Motor neuron (in vitro differentiated cells): ENCODE data around the gene CREM. TPM values are rescaled to one million over a fixed set of nuclear protein-coding genes. Genes with fewer than 3 reads are reported as not detected.

Experiments used
- ATAC-seq, 8 experiments: fragments of 200-7000 bp; cut with Tn5 transposase; replicated peaks in 6 of 8; 2 replicates each; pipeline ENCODE4 v1.8.0; 2021; ENCODE audit warnings: mild to moderate bottlenecking in 8 of 8, moderate library complexity in 8 of 8
- H3K27ac ChIP-seq, 2 donors: fragments of 250-450 bp; sonication (Bioruptor Pico); 2 replicates each; pipeline ENCODE4 v1.9.0; 2021; ENCODE audit warnings: antibody characterized with exemption in 2 of 2, mild to moderate bottlenecking in 2 of 2, moderate library complexity in 1 of 2
- H3K4me1 ChIP-seq, 2 donors: fragments of 250-450 bp; sonication (Bioruptor Pico); replicated peaks in 1 of 2; 2 replicates each; pipeline ENCODE4 v1.6.1; 2021; ENCODE audit warnings: antibody characterized with exemption in 2 of 2, mild to moderate bottlenecking in 2 of 2, moderate library complexity in 1 of 2
- H3K4me3 ChIP-seq, 5 donors: fragments of 250-450 bp; sonication (Bioruptor Pico); 2 replicates each; pipeline ENCODE4 v1.9.0; 2021; ENCODE audit warnings: antibody characterized with exemption in 5 of 5, mild to moderate bottlenecking in 5 of 5, moderate library complexity in 4 of 5
- WGBS, 10 experiments: fragments of 450-650 bp; shearing (Covaris generic); methylation state at CpG; one replicate each; pipeline ENCODE4 v1.0.0; 2022; 5-methylcytosine and 5-hydroxymethylcytosine counted together
- in situ Hi-C, 9 experiments: fragments of 400-800 bp; cut with MboI; loops; one replicate each; pipeline ENCODE4 v1.15.0; 2021; ENCODE audit warnings: low sequenced_read_pairs in 9 of 9, low pct_unique_long_range_greater_than_20kb in 2 of 9; ENCODE audit not compliant: unreplicated experiment in 9 of 9
- total RNA-seq, 8 experiments: library from RNA; unstranded; fragments of 300-600 nt; gene quantifications; 2 replicates each; pipeline versions ENCODE4 v1.2.3 to v1.2.4, GENCODE V29; 2022

Gene CREM
- total RNA-seq, 8 experiments from 2014 or later, result 19.1 to 123 (median 26.4) TPM

DNA sequence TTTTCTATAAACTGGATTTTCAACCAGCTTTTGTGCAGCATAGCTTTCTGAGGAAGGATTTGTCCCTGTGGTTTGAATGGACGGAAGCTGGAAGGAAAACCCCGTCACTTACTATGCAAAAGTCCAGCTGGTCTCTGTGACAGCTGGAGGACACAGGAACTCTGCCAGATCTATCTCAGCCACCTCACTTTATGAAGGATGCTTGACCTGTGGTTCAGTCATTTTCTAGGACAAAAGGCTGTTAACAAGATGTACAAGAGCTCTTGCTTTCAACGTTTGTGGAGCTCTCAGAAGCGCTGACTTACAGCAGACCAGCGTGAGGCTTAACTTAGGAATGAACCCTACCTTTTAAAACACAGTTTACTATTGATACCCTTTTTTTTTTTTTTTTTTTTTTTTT is 90.8 kb downstream of the CREM start:
- no peak overlapping the region for H3K4me3 ChIP-seq
- H3K27ac ChIP-seq, result no peak overlapping the region
- H3K4me1 ChIP-seq, result peaks cover 0 to 9% of the 10 kb centered on the region in 2 donors
- ATAC-seq, result no peak
- WGBS, 10 experiments, result 40 to 100% (median 73%) methylated on average over 1 to 5 of the region's 5 CpGs
- in situ Hi-C loops, result loop anchor here in 3 of 9 experiments (10.0 to 25.0 kb wide), 2 partner anchors 93 to 105 kb away; partner anchors contain the start of gene CREM (in 1 of the 3)

DNA sequence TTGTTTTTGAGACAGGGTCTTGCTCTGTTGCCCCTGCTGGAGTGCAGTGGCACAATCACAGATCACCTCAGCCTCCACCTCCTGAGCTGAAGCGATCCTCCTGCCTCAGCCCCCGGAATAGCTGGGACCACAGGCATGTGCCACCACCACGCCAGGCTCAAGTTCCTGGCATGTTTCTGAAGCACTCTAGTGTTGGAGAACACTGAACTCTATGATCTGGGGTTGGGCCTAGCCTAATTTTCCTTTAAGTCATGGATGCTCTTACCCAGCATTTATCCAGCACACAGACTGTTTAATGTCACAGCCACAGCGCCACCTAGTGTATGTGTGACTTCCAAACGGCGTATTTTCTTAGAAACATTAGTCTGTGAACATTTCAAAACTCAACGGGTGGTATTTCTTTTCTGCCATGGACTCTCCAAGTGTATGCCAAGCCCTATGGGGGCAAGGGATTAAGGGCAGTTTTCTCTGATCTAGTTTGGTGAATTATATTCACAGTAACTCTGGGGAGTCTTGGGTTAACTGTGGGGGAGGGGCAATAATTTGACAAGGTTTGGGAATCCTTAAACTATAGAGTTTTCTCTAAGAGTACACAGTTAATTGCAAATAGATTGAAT is 91.8 kb downstream of the CREM start:
- WGBS, 10 experiments, result 0 to 75% (median 31%) methylated on average over 1 to 6 of the region's 7 CpGs; no CpG with 5 or more reads in 4 of the 10 experiments
- Histone ChIP-seq H3K4me3 (no peak overlapping the region), H3K4me1 (peaks cover 0 to 9% of the 10 kb centered on the region in 2 donors), H3K27ac (no peak overlapping the region)
- in situ Hi-C loops, result loop anchor here in 3 of 9 experiments (10.0 to 25.0 kb wide), 2 partner anchors 94 to 106 kb away; partner anchors contain the start of gene CREM (in 1 of the 3)
- peak; percentile 41 to 85 (median 64) for ATAC-seq

DNA sequence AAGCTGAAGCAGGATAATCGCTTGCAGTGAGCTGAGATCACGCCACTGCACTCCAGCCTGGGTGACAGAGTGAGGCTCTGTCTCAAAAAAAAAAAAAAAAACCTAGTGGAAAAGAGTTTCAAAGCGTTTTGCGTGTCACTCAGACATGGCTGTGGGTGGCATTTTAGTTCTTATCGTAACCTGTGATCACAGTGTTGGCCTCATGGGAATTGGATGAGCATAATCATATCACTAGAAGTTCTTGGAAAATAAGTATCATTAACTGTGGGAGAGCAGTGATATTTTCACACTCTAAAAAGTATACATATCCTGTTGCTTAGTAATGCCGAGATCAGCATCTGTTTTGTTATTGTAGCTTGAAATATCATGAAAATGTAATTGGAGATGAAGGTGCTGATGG is 92.6 kb downstream of the CREM start:
- Histone ChIP-seq H3K27ac (no peak overlapping the region), H3K4me3 (no peak overlapping the region), H3K4me1 (peaks cover 0 to 9% of the 10 kb centered on the region in 2 donors)
- 19 to 96% (median 85%) methylated on average over 1 to 6 of the region's 6 CpGs; no CpG with 5 or more reads in 1 of the 10 experiments for WGBS, 10 experiments
- in situ Hi-C loops, result loop anchor here in 3 of 9 experiments (10.0 to 25.0 kb wide), 2 partner anchors 94 to 107 kb away; partner anchors contain the start of gene CREM (in 1 of the 3)
- no peak for ATAC-seq

DNA sequence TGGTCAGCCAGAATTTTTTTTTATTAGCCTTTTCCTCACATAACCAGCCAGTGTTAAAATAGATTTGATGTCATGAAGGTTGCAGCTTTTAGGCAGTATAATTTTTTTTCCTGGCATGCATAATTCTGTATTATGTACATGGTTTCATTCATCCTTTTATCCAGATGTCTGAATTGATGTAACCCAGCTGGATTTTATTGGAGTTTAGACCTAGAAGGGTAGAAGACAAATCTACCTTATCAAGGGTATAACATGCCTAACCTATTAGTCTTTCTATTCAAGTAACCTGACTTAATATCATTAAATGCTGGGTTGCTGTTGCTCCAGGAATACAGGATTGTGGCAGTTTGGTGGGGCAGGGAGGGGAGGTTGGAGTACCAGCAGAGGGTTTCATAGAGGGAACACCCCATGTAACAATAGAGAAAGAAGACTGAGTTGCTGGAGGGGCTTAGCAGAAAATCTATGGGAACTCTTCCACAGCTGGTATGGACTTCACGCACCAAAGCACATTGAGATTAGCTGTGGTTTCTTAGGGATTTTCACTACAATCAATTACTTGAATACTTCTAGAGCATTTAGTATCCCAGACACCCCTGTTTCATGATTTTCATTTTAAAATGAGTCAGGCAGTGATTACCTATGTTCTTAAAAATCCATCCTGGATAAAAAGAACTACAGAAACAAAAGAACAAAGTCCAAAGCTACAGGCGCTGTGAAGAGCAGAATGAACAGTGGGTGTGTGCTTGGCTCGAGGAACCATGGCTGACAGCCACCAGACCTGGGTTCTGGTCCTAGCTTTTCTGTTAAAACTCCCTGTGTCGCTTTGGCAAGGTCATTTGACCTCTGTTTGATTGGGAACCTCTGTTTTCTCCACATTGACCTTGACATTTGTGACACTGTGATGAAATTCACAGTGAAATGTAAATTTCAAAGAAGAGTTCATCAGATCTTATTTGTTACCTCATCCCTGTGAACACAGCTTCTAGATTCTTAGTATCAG is 93.5 kb downstream of the CREM start:
- ATAC-seq, result peak in 2 of 8 experiments; percentile 14 to 51
- 43 to 100% (median 71%) methylated on average over 1 to 4 of the region's 4 CpGs; no CpG with 5 or more reads in 1 of the 10 experiments for WGBS, 10 experiments
- H3K27ac ChIP-seq, result no peak overlapping the region
- no peak overlapping the region for H3K4me3 ChIP-seq
- in situ Hi-C loops, result loop anchor here in 3 of 9 experiments (10.0 to 25.0 kb wide), 2 partner anchors 95 to 108 kb away; partner anchors contain the start of gene CREM (in 1 of the 3)
- peaks cover 0 to 9% of the 10 kb centered on the region in 2 donors for H3K4me1 ChIP-seq

DNA sequence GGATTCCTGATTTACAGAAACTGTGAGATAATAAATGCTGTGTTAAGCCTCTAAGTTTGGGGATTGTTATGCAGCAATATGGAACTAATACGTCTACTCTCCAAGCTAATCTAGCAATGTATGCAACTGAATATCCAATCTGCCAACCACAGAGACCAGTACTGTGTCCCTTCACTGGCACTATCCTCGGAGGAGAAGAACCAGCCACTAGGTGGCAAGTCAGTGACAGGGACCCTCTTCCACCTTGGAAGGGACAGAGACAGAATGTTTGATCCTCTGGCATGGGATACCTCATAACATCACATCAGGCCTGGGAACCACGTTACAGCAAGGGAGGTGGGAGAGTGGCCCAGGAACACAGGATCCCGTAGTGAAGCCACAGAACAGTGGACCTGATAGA is 96.4 kb downstream of the CREM start:
- WGBS, 10 experiments, result 50 to 100% (median 82%) methylated on average over 1 to 4 of the region's 4 CpGs; no CpG with 5 or more reads in 4 of the 10 experiments
- in situ Hi-C loops, result loop anchor here in 2 of 9 experiments (25.0 kb wide), 1 partner anchor 111 kb away; no protein-coding TSS in a partner anchor
- Histone ChIP-seq H3K27ac (no peak overlapping the region), H3K4me1 (peaks cover 0 to 9% of the 10 kb centered on the region in 2 donors), H3K4me3 (no peak overlapping the region)
- no peak for ATAC-seq

DNA sequence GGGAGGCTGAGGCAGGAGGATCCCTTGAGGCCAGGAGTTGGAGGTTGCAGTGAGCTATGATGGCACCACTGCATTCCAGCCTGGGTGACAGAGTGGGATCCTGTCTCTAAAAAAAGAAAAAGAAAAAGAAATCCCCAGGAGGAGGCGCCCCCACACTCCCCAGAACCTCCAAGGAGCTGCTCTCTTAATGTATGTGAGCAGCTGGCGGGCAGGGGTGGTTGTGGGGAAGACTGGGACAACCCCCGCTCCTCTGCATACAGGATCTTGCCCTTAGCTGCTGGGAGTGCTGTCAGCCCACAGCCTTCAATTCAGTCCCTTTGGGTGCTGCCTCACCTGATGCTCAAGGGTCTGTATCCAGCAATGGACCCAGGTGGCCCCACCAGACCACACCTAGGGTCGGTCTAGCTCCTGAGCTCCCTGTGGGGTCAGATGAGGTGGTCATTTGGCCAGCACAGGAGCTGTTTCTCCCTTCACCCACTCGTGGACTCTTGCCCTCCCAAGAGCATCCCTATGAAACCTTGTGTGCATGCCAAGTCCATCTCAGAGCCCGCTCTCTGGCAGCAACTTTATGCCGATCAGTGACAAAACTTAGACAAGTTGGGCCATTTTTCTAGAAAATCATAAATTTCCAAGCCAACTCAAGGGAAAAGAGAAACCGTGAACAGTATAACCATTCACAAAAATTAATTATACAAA is 97.5 kb downstream of the CREM start:
- ATAC-seq, result no peak
- Histone ChIP-seq H3K4me1 (peaks cover 0 to 9% of the 10 kb centered on the region in 2 donors), H3K27ac (no peak overlapping the region), H3K4me3 (no peak overlapping the region)
- in situ Hi-C loops, result loop anchor here in 2 of 9 experiments (25.0 kb wide), 1 partner anchor 112 kb away; no protein-coding TSS in a partner anchor
- 36 to 100% (median 95%) methylated on average over 1 to 4 of the region's 8 CpGs for WGBS, 10 experiments

DNA sequence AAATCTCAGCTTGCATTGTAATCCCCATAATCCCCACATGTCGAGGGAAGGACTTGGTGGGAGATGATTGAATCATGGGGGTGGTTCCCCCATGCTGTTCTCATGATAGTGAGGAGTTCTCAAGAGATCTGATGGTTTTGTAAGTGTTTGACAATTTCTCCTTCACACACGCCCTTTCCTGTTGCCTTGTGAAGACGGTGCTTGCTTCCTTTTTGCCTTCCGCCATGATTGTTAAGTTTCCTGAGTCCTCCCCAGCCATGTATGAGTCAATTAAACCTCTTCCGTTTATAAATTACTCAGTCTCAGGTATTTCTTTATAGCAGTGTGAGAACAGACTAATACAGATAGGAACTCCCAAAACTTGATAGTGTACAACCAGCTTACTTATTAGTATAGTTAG is 98.6 kb downstream of the CREM start:
- Histone ChIP-seq H3K4me1 (peaks cover 0 to 7% of the 10 kb centered on the region in 2 donors), H3K27ac (no peak overlapping the region), H3K4me3 (no peak overlapping the region)
- in situ Hi-C loops, result loop anchor here in 1 of 9 experiments (25.0 kb wide), 1 partner anchor 337 kb away; no protein-coding TSS in a partner anchor
- ATAC-seq, result no peak
- WGBS, 10 experiments, result 45 to 96% (median 82%) methylated on average over 2 to 5 of the region's 5 CpGs; no CpG with 5 or more reads in 1 of the 10 experiments

DNA sequence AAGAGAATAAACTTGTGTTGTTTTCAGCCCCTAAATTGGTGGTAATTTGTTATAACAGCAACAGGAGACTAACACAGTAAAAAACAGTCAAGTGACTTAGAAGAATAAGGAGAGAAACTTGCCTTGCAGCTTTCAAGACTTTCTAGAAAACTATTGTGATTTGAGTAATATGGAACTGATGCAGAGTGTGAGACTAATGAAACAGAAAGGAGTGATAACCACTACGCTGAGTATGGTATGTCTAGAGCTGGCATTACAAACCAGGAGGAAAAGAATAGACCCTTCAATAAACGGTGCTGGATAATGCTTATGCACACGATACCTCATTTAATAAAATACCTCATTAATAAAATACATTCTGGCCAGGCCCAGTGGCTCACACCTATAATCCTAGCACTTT is 99.9 kb downstream of the CREM start:
- H3K4me1 ChIP-seq, result no peaks in the 10 kb centered on the region
- no peak overlapping the region for H3K27ac ChIP-seq
- in situ Hi-C loops, result loop anchor here in 1 of 9 experiments (25.0 kb wide), 1 partner anchor 336 kb away; no protein-coding TSS in a partner anchor
- no peak overlapping the region for H3K4me3 ChIP-seq
- 77 to 100% (median 90%) methylated on average over 2 to 3 of the region's 3 CpGs; no CpG with 5 or more reads in 3 of the 10 experiments for WGBS, 10 experiments
- no peak for ATAC-seq

DNA sequence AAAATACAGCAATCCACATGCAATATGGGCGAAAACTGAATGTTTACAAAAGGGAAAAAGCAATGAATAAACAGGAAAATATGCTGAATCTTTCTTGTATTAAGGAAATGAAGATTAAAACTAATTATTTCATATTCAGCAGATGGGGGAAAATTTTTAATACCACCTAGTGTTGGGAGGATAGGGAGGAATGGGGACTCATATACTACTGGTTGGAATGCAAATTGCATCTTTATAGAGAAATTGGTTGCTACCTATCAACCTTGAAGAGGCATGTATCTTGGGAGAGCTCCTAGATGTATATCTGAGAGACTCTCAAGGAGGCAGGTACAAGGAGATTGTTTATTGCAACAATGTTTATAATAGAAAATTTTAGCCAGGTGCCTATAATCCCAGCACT is 101.4 kb downstream of the CREM start:
- no peak for ATAC-seq
- Histone ChIP-seq H3K27ac (no peak overlapping the region), H3K4me1 (no peaks in the 10 kb centered on the region), H3K4me3 (no peak overlapping the region)
- in situ Hi-C loops, result loop anchor here in 1 of 9 experiments (25.0 kb wide), 1 partner anchor 334 kb away; no protein-coding TSS in a partner anchor
- WGBS, 10 experiments, result 75 to 100% (median 88%) methylated on average over 1 of the region's 1 CpG; no CpG with 5 or more reads in 1 of the 10 experiments

DNA sequence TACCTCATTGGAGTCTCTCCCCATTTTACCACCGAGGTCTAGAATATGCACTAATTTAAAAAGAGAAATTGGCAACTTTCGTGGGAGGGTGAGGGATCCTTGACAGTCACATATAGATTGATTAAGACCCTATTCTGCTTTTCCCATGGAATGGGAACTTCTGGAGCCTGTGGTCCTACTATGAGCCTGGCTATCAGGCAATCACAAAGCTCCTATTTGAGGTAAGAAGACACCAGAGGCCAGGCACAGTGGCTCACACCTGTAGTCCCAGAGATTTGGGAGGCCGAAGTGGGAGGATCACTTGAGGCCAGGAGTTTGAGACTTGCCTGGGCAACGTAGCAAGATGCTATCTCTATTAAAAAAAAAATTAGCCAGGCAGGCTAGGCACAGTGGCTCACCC is 105.0 kb downstream of the CREM start:
- in situ Hi-C loops, result loop anchor here in 1 of 9 experiments (25.0 kb wide), 1 partner anchor 331 kb away; no protein-coding TSS in a partner anchor
- H3K4me1 ChIP-seq, result no peaks in the 10 kb centered on the region
- WGBS, 10 experiments, result 68 to 100% (median 88%) methylated on average over 1 to 4 of the region's 4 CpGs; no CpG with 5 or more reads in 3 of the 10 experiments
- H3K27ac ChIP-seq, result no peak overlapping the region
- ATAC-seq, result no peak
- H3K4me3 ChIP-seq, result no peak overlapping the region

DNA sequence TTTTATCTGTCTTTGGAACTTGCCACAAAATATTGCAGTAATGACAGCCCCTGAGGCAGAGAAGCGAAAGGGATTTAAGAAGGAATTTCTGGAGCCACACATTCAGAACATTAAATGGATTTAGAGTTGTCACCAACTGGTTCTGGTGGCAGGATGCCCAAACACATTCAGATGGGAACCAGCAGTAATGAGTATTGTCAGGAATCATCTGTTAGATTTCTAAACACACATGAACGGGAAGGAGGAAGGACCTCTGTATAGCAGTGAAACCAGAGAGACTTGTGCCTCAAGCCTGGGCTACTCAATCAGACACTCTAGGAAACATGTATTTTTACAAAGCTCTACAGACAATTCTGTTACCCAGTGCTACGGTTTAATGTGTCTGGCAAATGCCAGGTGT is 105.9 kb downstream of the CREM start:
- in situ Hi-C loops, result loop anchor here in 1 of 9 experiments (25.0 kb wide), 1 partner anchor 330 kb away; no protein-coding TSS in a partner anchor
- peak in 2 of 8 experiments; percentile 19 to 82 for ATAC-seq
- Histone ChIP-seq H3K4me1 (no peaks in the 10 kb centered on the region), H3K4me3 (no peak overlapping the region), H3K27ac (no peak overlapping the region)
- 27 to 100% (median 79%) methylated on average over 1 to 3 of the region's 3 CpGs; no CpG with 5 or more reads in 3 of the 10 experiments for WGBS, 10 experiments

DNA sequence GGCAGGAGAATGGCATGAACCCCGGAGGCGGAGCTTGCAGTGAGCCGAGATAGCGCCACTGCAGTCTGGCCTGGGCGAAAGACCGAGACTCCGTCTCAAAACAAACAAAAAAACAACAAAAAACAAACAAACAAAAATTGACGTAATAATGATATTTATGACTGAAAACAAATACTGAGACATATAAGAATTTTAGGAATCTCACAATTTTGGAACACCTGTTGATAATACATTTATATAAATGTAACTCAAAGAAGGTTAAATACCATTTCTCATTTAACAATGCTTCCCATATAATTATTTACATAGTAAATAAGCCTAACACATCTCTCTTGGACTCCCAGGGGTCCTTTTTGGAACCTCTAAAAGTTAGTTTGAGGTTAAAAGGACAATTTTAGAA is 107.4 kb downstream of the CREM start:
- no peak overlapping the region for H3K27ac ChIP-seq
- H3K4me3 ChIP-seq, result no peak overlapping the region
- in situ Hi-C loops, result loop anchor here in 1 of 9 experiments (25.0 kb wide), 1 partner anchor 328 kb away; no protein-coding TSS in a partner anchor
- no peaks in the 10 kb centered on the region for H3K4me1 ChIP-seq
- no peak for ATAC-seq
- WGBS, 10 experiments, result 80 to 100% (median 97%) methylated on average over 1 to 8 of the region's 8 CpGs; no CpG with 5 or more reads in 2 of the 10 experiments
